Measurements from ENCODE around the gene TIGAR. TPM values are rescaled to one million over a fixed set of nuclear protein-coding genes. Genes with fewer than 3 reads are reported as not detected.

The TIGAR gene
- total RNA-seq, 1 donor from 2014 or later, result 20.2 TPM

DNA sequence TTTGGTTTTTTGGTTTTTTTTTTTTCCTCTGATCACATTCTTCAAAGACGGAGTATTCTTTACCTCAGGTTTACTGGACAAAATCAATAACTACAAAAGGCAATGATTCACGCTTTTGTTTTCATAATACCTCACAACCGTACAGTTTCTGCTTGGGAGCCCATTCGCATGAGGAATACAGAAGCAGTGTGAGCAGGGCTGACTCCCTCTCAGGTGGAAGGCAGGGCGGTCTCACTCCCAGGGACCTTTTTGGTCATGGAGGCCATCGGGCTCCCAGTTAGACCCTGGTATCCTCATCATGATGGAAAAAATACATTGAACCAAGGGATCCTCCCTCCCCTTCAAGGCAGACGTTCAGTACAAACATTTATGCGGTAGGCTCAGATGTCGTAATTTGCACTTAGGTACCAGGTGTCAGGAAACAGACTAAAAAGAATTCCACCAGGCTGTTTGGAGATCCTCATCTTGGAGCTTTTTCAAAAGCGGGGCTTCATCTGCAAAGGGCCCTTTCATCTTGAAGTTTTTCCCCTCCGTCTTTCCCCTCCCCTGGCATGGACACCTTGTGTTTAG, 19.0 kb upstream of the TIGAR start:
- DNase-seq (ENCODE audit: low read depth, low spot score), result no peak

GRCh38 chr12:4302881-4303280, 18.1 kb upstream of the TIGAR start:
- no peak for DNase-seq (ENCODE audit: low read depth, low spot score)

- no peak for DNase-seq (ENCODE audit: low read depth, low spot score)
Observed at GRCh38 chr12:4303750-4304149, 17.3 kb upstream of the TIGAR start.

GRCh38 chr12:4307593-4308333, 13.2 kb upstream of the TIGAR start:
- peak; percentile 37 for DNase-seq (ENCODE audit: low read depth, low spot score)

DNA sequence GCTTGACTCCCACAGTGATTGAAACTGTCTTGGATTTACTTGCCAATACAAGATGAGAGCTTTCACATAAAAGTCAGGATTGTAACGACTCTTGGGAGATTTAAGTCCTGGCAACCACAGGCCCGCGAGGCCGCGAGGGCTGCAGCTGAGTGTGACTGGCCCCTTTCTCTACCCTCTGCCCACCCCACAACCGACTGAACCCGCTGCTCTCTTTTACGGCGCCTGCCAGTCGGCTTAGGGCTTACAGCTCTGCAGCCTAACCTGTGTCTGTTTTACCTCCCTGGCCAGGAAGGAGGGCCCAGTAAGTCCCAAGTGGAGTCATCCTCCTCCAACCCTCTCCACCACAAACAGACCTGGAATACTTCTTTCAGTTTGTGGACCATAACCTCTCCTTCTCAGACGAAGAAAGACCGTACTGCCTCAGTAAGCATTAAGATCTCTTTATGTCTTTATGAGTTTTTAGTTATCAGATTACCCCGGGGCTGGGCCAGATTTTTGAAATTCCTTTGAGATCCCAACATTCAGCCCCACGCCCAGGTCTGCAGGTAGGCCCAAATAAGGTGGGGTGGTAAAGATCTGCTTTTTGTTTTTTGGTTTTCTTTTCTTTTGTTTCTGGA, 12.6 kb upstream of the TIGAR start:
- DNase-seq (ENCODE audit: low read depth, low spot score), result no peak

- DNase-seq (ENCODE audit: low read depth, low spot score), result no peak
Observed at GRCh38 chr12:4311776-4312175, 9.2 kb upstream of the TIGAR start.

- DNase-seq (ENCODE audit: low read depth, low spot score), result no peak
Observed at GRCh38 chr12:4312251-4312650, 8.8 kb upstream of the TIGAR start.

GRCh38 chr12:4320497-4320852, 538 bp upstream of the TIGAR start:
- DNase-seq (ENCODE audit: low read depth, low spot score), result no peak

- no peak for DNase-seq (ENCODE audit: low read depth, low spot score)
Observed at GRCh38 chr12:4322726-4323125, 1.7 kb downstream of the TIGAR start.

DNA sequence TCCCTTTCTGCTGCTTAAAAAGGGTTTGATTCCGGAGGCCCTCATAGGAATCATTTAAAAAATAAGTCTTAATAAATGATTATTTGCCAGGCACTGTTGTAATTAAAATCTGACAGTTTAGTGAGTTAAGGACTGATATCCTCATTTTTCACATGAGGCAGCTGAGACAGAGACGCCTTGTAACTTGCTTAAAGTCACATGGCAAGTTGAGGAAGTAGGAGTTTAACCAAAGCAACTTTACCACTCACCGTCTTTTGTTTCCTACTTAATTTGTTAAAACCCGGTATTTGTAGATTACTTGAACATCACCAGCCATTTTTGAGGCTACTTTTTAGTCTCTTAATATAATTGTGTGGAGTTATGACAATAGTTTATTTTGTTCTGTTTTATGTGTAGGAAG, 2.4 kb downstream of the TIGAR start:
- DNase-seq (ENCODE audit: low read depth, low spot score), result no peak

GRCh38 chr12:4324366-4324765, 3.4 kb downstream of the TIGAR start:
- no peak for DNase-seq (ENCODE audit: low read depth, low spot score)

- no peak for DNase-seq (ENCODE audit: low read depth, low spot score)
Observed at GRCh38 chr12:4325966-4326365, 5.0 kb downstream of the TIGAR start.

DNA sequence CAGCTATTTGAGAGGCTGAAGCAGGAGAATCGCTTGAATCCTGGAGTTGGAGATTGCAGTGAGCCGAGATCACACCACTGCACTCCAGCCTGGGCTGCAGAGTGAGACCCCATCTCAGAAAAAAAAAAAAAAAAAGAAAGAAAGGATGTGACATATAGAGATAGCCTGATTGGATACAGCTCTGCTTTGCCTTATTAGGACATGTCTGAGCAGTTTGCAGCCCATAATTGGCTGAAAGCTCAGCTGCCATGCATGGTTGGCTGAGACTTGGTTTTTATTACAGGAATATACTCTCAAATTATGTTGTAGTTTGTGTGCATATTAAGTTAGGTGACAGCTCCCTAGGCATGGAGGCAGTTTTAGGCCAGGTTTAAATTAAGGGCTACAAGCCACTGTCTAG, 6.3 kb downstream of the TIGAR start:
- DNase-seq (ENCODE audit: low read depth, low spot score), result no peak

- no peak for DNase-seq (ENCODE audit: low read depth, low spot score)
Observed at GRCh38 chr12:4330203-4330602, 9.2 kb downstream of the TIGAR start.

DNA sequence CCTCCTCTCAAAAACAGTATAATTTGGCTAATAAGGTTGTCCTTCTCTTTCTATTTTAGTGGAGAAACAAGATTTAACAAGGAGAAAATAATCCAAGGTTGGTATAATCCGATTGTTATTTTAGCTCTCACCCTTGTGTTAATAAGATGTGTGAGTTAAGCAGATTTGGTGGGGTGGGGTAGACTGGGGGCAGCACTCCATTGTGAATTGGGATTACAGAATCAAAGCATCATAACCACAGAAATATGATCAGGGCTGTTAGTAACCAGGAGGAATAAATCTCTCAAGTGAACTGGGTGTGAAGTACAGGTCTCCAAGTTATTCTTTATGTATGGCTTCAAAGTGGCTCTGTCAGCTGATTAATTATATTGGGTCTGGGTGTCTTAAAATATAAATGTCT, 10.2 kb downstream of the TIGAR start:
- DNase-seq (ENCODE audit: low read depth, low spot score), result no peak

DNA sequence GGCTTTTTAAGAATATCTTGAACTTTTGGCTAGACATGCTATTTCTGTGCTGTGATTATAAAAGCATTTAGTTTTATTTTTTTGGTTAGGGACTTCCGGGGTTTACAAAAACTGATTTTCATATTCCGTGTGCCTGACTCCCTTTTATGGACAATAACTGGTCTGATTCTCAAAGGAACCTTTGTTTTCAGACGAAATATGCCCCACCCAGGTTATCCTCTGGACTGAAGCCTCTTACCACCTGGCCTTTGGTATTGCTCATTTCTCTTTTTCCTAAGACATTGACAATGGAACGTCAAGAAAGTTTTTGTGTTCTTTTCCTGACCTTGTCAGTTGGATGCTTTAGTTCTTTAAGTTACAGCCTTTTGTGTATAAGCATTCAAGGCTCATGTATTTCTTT, 10.8 kb downstream of the TIGAR start:
- DNase-seq (ENCODE audit: low read depth, low spot score), result no peak

DNA sequence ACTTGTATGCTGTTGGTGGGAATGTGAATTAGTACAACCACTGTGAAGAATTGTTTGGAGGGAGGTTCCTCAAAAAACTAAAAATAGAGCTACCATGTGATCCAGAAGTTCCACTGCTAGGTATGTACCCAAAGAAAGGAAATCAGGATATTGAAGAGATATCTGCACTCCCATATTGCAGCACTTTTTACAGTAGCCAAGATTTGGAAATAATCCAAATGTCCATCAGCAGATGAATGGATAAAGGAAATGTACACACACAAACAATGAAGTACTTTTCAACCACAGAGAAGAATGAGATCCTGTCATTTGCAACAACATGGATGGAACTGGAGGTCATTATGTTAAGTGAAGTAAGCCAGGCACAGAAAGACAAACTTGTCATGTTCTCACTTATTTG, 25.9 kb downstream of the TIGAR start:
- no peak for DNase-seq (ENCODE audit: low read depth, low spot score)

GRCh38 chr12:4353785-4354208, 32.8 kb downstream of the TIGAR start:
- DNase-seq (ENCODE audit: low read depth, low spot score), result no peak

GRCh38 chr12:4355156-4356040, 34.4 kb downstream of the TIGAR start:
- DNase-seq (ENCODE audit: low read depth, low spot score), result no peak

DNA sequence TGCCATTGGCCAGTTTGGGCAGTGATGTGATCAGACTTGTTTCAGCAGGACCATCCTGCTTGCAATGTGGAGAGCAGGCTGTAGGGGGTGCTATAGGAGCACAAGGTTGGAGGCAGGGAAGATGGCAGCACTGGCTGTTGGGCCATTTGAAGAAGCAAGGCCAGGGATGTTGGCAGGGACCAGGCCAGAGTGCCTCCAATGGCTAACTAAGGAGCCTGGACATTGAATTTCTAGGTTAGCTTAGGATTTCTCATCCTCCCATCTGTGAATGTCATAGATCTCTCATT, 35.0 kb downstream of the TIGAR start:
- no peak for DNase-seq (ENCODE audit: low read depth, low spot score)

DNA sequence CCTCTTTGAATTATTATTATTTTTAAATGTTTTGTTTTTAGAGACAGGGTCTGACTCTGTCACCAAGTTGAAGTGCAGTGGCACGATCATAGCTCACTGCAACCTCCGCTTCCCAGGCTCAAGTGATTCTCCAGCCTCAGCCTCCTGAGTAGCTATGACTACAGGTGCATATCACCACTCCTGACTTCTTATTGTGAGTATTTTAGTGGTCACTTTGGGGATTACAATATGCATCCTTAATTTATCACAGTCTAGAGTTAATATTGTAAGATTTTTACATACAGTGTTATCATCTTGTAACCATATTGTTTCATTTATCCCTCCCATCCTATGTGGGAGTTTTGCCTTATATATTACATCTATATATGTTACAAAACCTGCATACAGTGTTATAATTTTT, 45.1 kb downstream of the TIGAR start:
- no peak for DNase-seq (ENCODE audit: low read depth, low spot score)

GRCh38 chr12:4369548-4369947, 48.5 kb downstream of the TIGAR start:
- DNase-seq (ENCODE audit: low read depth, low spot score), result no peak
